HepG2 (cell line): ENCODE measurements around the gene NUDCD3. TPM values are rescaled to one million over a fixed set of nuclear protein-coding genes. Genes with fewer than 3 reads are reported as not detected.

Experiments
- ATAC-seq: fragments of 200-7000 bp; cut with Tn5 transposase; 3 replicates; pipeline ENCODE4 v1.9.1; 2020; ENCODE audit warnings: mild to moderate bottlenecking, moderate library complexity
- BruUV-seq: library from RNA; stranded (reverse); fragments of 400-500 nt; replicated peaks from 2 replicates; lab custom pipeline; 2021; lab: Mats Ljungman, UMichigan
- CTCF ChIA-PET: fragments of 300-600 bp; formaldehyde crosslinking; extraction: SDS; loops from one replicate; lab custom pipeline; 2021; ENCODE audit warnings: low total read pairs, inconsistent platforms, low intra/inter-chr PET ratio; lab: Yijun Ruan, JAX
- POLR2A ChIA-PET: fragments of 350-600 bp; sonication (Branson Sonifier 250); formaldehyde crosslinking; loops from one replicate; lab custom pipeline; 2020; ENCODE audit warnings: antibody characterized with exemption, inconsistent platforms; lab: Yijun Ruan, JAX
- DNase-seq: peaks from one replicate; pipeline ENCODE4 v3.0.0-alpha.2; 2015; ENCODE audit warnings: low spot score
- FAIRE-seq: peaks from 3 replicates; lab custom pipeline; 2011; peaks lifted over from hg19 to GRCh38; lab: Jason Lieb, UNC
- H2AFZ ChIP-seq: one replicate; pipeline ENCODE4 v1.6.1; 2011; ENCODE audit warnings: low read length, inconsistent platforms
- H3K27ac ChIP-seq: fragments of 300-600 bp; 3 replicates; pipeline ENCODE4 v1.8.0; 2011; ENCODE audit warnings: mixed run types, mild to moderate bottlenecking, mixed read lengths, low read length, inconsistent platforms; ENCODE audit not compliant: insufficient read depth; ENCODE audit errors: extremely low read length
- H3K27me3 ChIP-seq, 2 experiments: fragments of 200-600 bp in 1 of 2; 2 replicates in 1 of 2; 3 replicates in 1 of 2; pipeline versions ENCODE4 v1.6.0 to v1.8.0; 2011; ENCODE audit warnings: low read length in 2 of 2, mild to moderate bottlenecking in 2 of 2, moderate library complexity in 2 of 2, inconsistent platforms in 1 of 2; ENCODE audit not compliant: insufficient read depth in 2 of 2, control insufficient read depth in 1 of 2
- H3K36me3 ChIP-seq, 2 experiments: fragments of 200-600 bp in 1 of 2; replicated peaks in 1 of 2; 2 replicates in 1 of 2; 3 replicates in 1 of 2; pipeline versions ENCODE4 v1.5.1 to v1.8.0; 2011; ENCODE audit warnings: low read length in 2 of 2, inconsistent platforms in 1 of 2; ENCODE audit not compliant: insufficient read depth in 2 of 2, control insufficient read depth in 1 of 2
- H3K4me1 ChIP-seq: 2 replicates; pipeline ENCODE4 v1.5.1; 2012; ENCODE audit warnings: low read length, inconsistent platforms; ENCODE audit not compliant: insufficient read depth
- H3K4me2 ChIP-seq: 2 replicates; pipeline ENCODE4 v1.6.0; 2011; ENCODE audit warnings: low read depth, low read length, inconsistent platforms
- H3K4me3 ChIP-seq, 3 experiments: fragments of 200-600 bp in 1 of 3; sonication (generic), shearing (Covaris generic) in 1 of 3; replicated peaks in 1 of 3; 2 replicates each; pipeline ENCODE4 v1.5.1; 2011 to 2016; ENCODE audit warnings: low read length in 3 of 3, inconsistent platforms in 2 of 3, low read depth in 2 of 3, mild to moderate bottlenecking in 2 of 3, control low read depth in 1 of 3, mixed read lengths in 1 of 3; ENCODE audit not compliant: insufficient read depth in 1 of 3
- H3K79me2 ChIP-seq: one replicate; pipeline ENCODE4 v1.6.1; 2011; ENCODE audit warnings: low read length, inconsistent platforms; ENCODE audit not compliant: insufficient read depth
- H3K9ac ChIP-seq: 2 replicates; pipeline ENCODE4 v1.6.0; 2011; ENCODE audit warnings: mild to moderate bottlenecking, low read depth, low read length, inconsistent platforms; ENCODE audit not compliant: insufficient read depth
- H3K9me3 ChIP-seq: 2 replicates; pipeline ENCODE4 v1.5.1; 2012; ENCODE audit warnings: mild to moderate bottlenecking, low read length
- H4K20me1 ChIP-seq: 2 replicates; pipeline ENCODE4 v1.6.0; 2011; ENCODE audit warnings: inconsistent platforms, mild to moderate bottlenecking, low read length, moderate library complexity; ENCODE audit not compliant: insufficient read depth
- BORCS8-MEF2B ChIP-seq: sonication (generic); formaldehyde crosslinking; IDR thresholded peaks from 2 replicates; pipeline ENCODE4 v1.8.0; 2022; ENCODE audit warnings: mild to moderate bottlenecking, missing genetic modification reagents
- CBX2 ChIP-seq, 2 experiments: fragments of 200-600 bp in 1 of 2; sonication (generic); formaldehyde crosslinking in 1 of 2; IDR thresholded peaks; 2 replicates each; pipeline versions ENCODE4 v1.7.0 to v1.8.1; 2018 to 2022; ENCODE audit warnings: low read depth in 2 of 2, low read length in 1 of 2, mild to moderate bottlenecking in 1 of 2, missing genetic modification reagents in 1 of 2
- MAFK ChIP-seq, 2 experiments: IDR thresholded peaks in 1 of 2; conservative IDR thresholded peaks in 1 of 2; 2 replicates each; pipeline ENCODE4 v1.6.1; 2011; ENCODE audit warnings: improper control_type of control experiment in 2 of 2, low read length in 2 of 2
- NKX3-1 ChIP-seq: sonication (generic); formaldehyde crosslinking; IDR thresholded peaks from 2 replicates; pipeline ENCODE4 v1.5.0; 2020; ENCODE audit warnings: missing genetic modification reagents
- PRDM15 ChIP-seq: sonication (generic); formaldehyde crosslinking; IDR thresholded peaks from 2 replicates; pipeline ENCODE4 v1.4.0; 2020; ENCODE audit warnings: missing genetic modification reagents
- ZMYM3 ChIP-seq: sonication (generic); formaldehyde crosslinking; IDR thresholded peaks from 2 replicates; pipeline ENCODE4 v1.5.1; 2020; ENCODE audit warnings: mild to moderate bottlenecking, missing genetic modification reagents
- ZNF646 ChIP-seq: sonication (generic); formaldehyde crosslinking; IDR thresholded peaks from 2 replicates; pipeline ENCODE4 v1.9.0; 2021; ENCODE audit warnings: mild to moderate bottlenecking, missing genetic modification reagents
- WGBS: methylation state at CpG from one replicate; pipeline ENCODE4 v1.1.6; 2017; ENCODE audit warnings: low lambda C conversion rate; 5-methylcytosine and 5-hydroxymethylcytosine counted together
- in situ Hi-C: cut with HindIII; loops from 2 replicates; pipeline ENCODE4 v1.10.0; 2017; ENCODE audit warnings: low pct_unique_long_range_greater_than_20kb; ENCODE audit not compliant: extremely low pct_ligation_motif_present
- intact Hi-C: fragments of 100-400 bp; cut with micrococcal nuclease; formaldehyde crosslinking; loops from one replicate; pipeline ENCODE4 v1.10.0; 2022; ENCODE audit not compliant: unreplicated experiment
- polyA plus RNA-seq, 8 experiments: library from polyadenylated mRNA; depleted of rRNA in 3 of 8; stranded (reverse) in 7 of 8; unstranded in 1 of 8; fragments of >200 nt; fragmentation: Illumina TruSeq in 4 of 8; extraction: Trizol in 4 of 8; gene quantifications; 2 replicates each; pipeline versions ENCODE4 v1.2.1 to v1.2.3, GENCODE V29; 2011 to 2016; ENCODE audit warnings: low read depth in 4 of 8, missing spikeins in 1 of 8, mixed read lengths in 1 of 8; ENCODE audit not compliant: insufficient read depth in 1 of 8
- total RNA-seq, 5 experiments: library from RNA; depleted of rRNA; stranded (reverse); fragments of >200 nt; fragmentation: Illumina TruSeq; extraction: Trizol; gene quantifications; 2 replicates each; pipeline ENCODE4 v1.2.3, GENCODE V29; 2016; ENCODE audit warnings: low read depth in 1 of 5
- TF ChIP-seq, protein P1 (sequence below): sonication (generic); formaldehyde crosslinking; IDR thresholded peaks from 2 replicates; pipeline ENCODE4 v1.8.1; 2023; ENCODE audit warnings: missing genetic modification reagents, inconsistent platforms, borderline replicate concordance
- TF ChIP-seq, protein P2 (sequence below): sonication (generic); formaldehyde crosslinking; IDR thresholded peaks from 2 replicates; pipeline ENCODE4 v1.4.0; 2020; ENCODE audit warnings: missing genetic modification reagents

The NUDCD3 gene
- total and polyA plus RNA-seq, 2 of the 13 experiments (the other 11 are each of a cell fraction or from before 2014, with no cell fraction given), result 20.8 to 49.9 TPM

DNA sequence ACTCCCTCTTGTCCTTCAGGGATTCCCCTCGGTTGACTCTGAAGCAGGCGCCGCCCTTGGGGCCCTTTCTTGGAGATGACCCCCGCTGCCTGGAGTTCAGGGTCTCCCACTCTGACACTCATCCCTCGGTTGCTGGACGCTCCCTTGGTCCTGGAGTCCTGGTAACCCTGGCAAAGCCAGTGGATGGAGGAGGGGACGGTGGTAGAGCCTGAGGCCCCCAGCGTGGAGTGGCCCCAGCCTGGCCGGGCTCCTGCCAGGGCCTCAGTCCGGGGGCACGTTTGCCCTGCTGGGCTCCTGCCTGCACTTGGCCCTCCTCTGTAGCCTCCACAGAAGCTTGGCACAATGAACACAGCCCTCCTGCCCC is 155.7 kb downstream of the NUDCD3 start (continued):
- no peak for TF ChIP-seq ZNF646 (CRISPR knock-in tag)

GRCh38 chr7:44333911-44334733 is 156.3 kb downstream of the NUDCD3 start:
- intact Hi-C loops (no loop called here), in situ Hi-C loops (no loop called here)
- CTCF ChIA-PET, result no interaction called here
- ATAC-seq (no peak), DNase-seq (no peak), FAIRE-seq (no peak)
- Histone ChIP-seq H3K79me2 (no peaks in the 10 kb centered on the region), H2AFZ (no peak overlapping the region), H3K27me3 (peaks cover 8 to 17% of the 10 kb centered on the region in 2 experiments; a peak in 4 of 5 replicates), H3K9me3 (no peaks in the 10 kb centered on the region), H4K20me1 (no peaks in the 10 kb centered on the region), H3K27ac (no peak overlapping the region), H3K9ac (no peak overlapping the region), H3K4me3 (no peak overlapping the region), H3K36me3 (no peaks in the 10 kb centered on the region), H3K4me2 (no peak overlapping the region), H3K4me1 (0 out of 2 replicates have a peak, but pooled peaks cover 4% of the 10 kb centered on the region)
- POLR2A ChIA-PET, result no interaction called here
- WGBS, result 24% methylated on average over 18 of the region's 19 CpGs
- no TSS peak for BruUV-seq
- TF ChIP-seq NKX3-1 (no peak), CBX2 (IDR thresholded peaks at IDR 0.05; ENCODE audit: low read depth, low read length) (no peak), CBX2 (CRISPR knock-in tag; IDR thresholded peaks at IDR 0.05; ENCODE audit: low read depth) (no peak), BORCS8-MEF2B (CRISPR knock-in tag) (no peak), ZMYM3 (CRISPR knock-in tag) (no peak), PRDM15 (CRISPR knock-in tag) (no peak), MAFK (conservative IDR thresholded peaks at IDR 0.05 in 1 of 2, IDR thresholded peaks at IDR 0.05 in 1 of 2; ENCODE audit: low read length in 2 of 2) (no peak)
- TF ChIP-seq, protein P1, sequence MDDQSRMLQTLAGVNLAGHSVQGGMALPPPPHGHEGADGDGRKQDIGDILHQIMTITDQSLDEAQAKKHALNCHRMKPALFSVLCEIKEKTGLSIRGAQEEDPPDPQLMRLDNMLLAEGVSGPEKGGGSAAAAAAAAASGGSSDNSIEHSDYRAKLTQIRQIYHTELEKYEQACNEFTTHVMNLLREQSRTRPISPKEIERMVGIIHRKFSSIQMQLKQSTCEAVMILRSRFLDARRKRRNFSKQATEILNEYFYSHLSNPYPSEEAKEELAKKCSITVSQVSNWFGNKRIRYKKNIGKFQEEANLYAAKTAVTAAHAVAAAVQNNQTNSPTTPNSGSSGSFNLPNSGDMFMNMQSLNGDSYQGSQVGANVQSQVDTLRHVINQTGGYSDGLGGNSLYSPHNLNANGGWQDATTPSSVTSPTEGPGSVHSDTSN (CRISPR knock-in tag), result no peak
- TF ChIP-seq, protein P2, sequence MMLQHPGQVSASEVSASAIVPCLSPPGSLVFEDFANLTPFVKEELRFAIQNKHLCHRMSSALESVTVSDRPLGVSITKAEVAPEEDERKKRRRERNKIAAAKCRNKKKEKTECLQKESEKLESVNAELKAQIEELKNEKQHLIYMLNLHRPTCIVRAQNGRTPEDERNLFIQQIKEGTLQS (CRISPR knock-in tag), result no peak
